Peyer's patch (tissue), 4 donors: ENCODE measurements around the gene DNAJB6. TPM values are rescaled to one million over a fixed set of nuclear protein-coding genes. Genes with fewer than 3 reads are reported as not detected.
A peak's percentile ranks its signal among the peaks of the same experiment; 100 is the strongest.

Experiments used
- DNase-seq, 3 donors: peaks; one replicate each; pipeline ENCODE4 v3.0.0-alpha.2; 2017 to 2019
- H3K27ac ChIP-seq, 4 donors: fragments of 200-600 bp; sonication (generic); one replicate each; pipeline ENCODE4 v1.5.1; 2016 to 2019
- H3K27me3 ChIP-seq, 2 donors: fragments of 200-600 bp; sonication (generic); one replicate each; pipeline ENCODE4 v1.5.1; 2019
- H3K36me3 ChIP-seq, 3 donors: fragments of 200-600 bp; sonication (generic); one replicate each; pipeline ENCODE4 v1.5.1; 2016 to 2019
- H3K4me1 ChIP-seq, 4 donors: fragments of 200-600 bp; sonication (generic); one replicate each; pipeline ENCODE4 v1.5.1; 2016 to 2019
- H3K4me3 ChIP-seq, 4 donors: fragments of 200-600 bp; sonication (generic); 1 replicate in 3 of 4; 2 replicates in 1 of 4; pipeline ENCODE4 v1.5.1; 2016 to 2019; ENCODE audit warnings: mild to moderate bottlenecking in 1 of 4
- H3K9me3 ChIP-seq, 4 donors: fragments of 200-600 bp; sonication (generic); one replicate each; pipeline ENCODE4 v1.5.1; 2016 to 2019; ENCODE audit warnings: mild to moderate bottlenecking in 1 of 4
- CTCF ChIP-seq, 6 experiments: fragments of 450-650 bp in 4 of 6; fragments of 200-600 bp in 2 of 6; sonication (generic) in 1 of 6; IDR thresholded peaks; one replicate each; pipeline ENCODE4 v1.5.1; 2017 to 2019; ENCODE audit warnings: antibody characterized with exemption in 6 of 6, mild to moderate bottlenecking in 3 of 6, moderate library complexity in 1 of 6
- POLR2A ChIP-seq, 2 donors: fragments of 450-650 bp; IDR thresholded peaks; one replicate each; pipeline ENCODE4 v1.5.1; 2017; ENCODE audit warnings: antibody characterized with exemption in 2 of 2, mild to moderate bottlenecking in 2 of 2, moderate library complexity in 2 of 2
- total RNA-seq, 4 donors: library from RNA; depleted of rRNA; stranded (reverse); fragments of >200 nt; gene quantifications; one replicate each; pipeline ENCODE4 v1.1.0, GENCODE V29; 2016

Gene DNAJB6
- total RNA-seq = 100 to 1,000 TPM in 1 of 4 donors, 10 to 100 TPM in 3; 47.1 to 129 (median 61.3) TPM

DNA sequence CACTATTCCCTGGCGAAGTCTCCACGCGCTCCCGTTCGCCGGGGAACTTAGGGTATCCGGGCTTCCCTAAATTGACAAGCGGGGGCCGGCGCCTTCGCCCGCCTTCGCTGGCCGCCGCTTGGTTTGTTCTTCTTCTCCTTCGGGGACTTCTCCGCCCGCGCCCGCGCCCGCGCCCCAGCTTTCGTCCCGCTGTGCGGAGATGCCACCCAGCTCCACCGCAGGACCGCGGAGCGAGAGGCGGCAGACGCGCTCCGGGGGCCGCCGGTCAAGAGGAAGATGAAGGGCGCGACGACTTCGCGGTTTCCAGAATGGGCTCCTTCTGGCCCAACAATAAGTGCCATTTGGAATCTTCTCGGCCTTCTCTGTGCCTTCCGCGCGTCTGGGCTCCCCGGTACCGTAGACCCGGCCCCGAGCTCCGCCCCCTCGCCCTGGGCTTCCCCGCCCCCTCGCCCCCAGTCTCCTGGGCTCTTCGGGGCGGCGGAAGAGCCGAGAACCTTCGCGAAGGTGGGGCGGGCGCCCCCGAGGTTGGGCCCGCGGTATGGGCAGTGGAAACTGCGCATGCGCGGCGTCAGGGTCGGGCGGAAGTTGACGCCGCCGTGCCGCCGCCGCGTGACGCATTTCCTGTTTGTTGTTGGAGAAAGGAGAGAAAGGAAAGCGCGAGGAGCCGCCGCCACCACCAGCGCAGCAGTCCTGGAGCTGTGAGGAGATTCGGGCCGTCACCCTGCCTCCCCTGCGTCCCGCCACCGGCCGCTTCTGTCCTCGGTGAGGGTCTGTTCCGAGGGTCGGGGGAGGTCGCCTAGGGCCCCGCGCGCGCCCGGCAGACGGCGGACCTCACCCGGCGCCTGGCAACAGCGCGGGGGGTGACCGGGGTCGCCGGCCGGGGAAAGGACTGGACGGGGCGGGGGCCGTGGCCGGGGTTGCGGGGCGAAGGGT, at the start of gene DNAJB6:
TSS of gene DNAJB6 (plus strand) at position 622 of the 933 bp plus-strand sequence. CDS start 21,569 bp downstream, outside the sequence.
- peak; percentile 91 to 94 for TF ChIP-seq POLR2A (IDR thresholded peaks at IDR 0.05)
- TF ChIP-seq CTCF (IDR thresholded peaks at IDR 0.05) = no peak
- no peaks in the 10 kb centered on the region for H3K27me3 ChIP-seq
- H3K27ac ChIP-seq = peak within 1 kb of the TSS; percentile 98 to 100 (median 99)
- peak; percentile 93 to 97 (median 97) for DNase-seq
- H3K4me1 ChIP-seq = peaks cover 0 to 35% (median 10%) of the 10 kb centered on the region in 4 donors
- H3K9me3 ChIP-seq = no peaks in the 10 kb centered on the region
- peak within 1 kb of the TSS; percentile 85 to 99 (median 92) for H3K4me3 ChIP-seq
- H3K36me3 ChIP-seq = no peaks in the 10 kb centered on the region

DNA sequence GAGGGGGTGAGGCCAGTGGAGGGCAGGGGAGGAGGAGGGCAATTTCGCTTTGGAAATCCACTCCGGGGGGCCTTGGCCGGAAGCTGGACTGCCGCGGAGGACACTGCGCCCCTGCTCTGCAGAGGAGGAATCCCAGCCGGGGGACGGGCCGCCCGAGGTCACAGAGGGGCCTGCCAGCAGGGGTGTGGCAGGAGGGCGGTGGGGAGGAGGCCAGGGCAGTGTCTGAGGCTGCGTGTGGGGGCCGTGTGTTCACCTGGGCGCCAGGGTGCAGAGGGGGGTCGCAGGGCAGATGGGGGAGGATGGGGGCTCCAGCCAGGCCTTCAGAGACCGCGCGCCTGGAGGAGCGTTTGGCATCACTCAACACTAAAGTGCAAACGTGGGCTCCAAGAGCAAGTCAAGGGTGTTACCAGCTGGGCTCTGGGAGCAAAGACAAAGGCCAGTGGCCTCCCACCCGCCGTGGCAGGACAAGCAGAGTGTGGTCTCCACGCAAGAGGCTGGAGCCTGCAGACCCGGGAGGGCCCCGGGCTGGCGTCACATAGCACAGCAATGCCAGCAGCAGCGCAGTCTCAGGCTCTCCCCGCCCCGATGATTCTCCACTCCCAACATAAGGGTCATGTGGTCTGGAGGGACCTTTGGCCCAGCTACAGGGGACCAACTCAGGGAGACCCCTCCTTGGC, 45.3 kb upstream of the DNAJB6 start:
- Histone ChIP-seq H3K27me3 (no peaks in the 10 kb centered on the region), H3K9me3 (no peaks in the 10 kb centered on the region), H3K4me3 (no peak overlapping the region), H3K4me1 (peaks cover 0 to 24% (median 0%) of the 10 kb centered on the region in 4 donors), H3K36me3 (no peaks in the 10 kb centered on the region), H3K27ac (no peak overlapping the region)
- TF ChIP-seq CTCF (IDR thresholded peaks at IDR 0.05) = no peak
- TF ChIP-seq POLR2A (IDR thresholded peaks at IDR 0.05) = no peak
- DNase-seq = no peak

GRCh38 chr7:157292258-157292657, 44.5 kb upstream of the DNAJB6 start:
- Histone ChIP-seq H3K27ac (no peak overlapping the region), H3K4me3 (no peak overlapping the region), H3K4me1 (peaks cover 0 to 24% (median 0%) of the 10 kb centered on the region in 4 donors), H3K27me3 (no peaks in the 10 kb centered on the region), H3K9me3 (no peaks in the 10 kb centered on the region), H3K36me3 (no peaks in the 10 kb centered on the region)
- TF ChIP-seq POLR2A (IDR thresholded peaks at IDR 0.05) (no peak), CTCF (IDR thresholded peaks at IDR 0.05) (no peak)
- DNase-seq = no peak

DNA sequence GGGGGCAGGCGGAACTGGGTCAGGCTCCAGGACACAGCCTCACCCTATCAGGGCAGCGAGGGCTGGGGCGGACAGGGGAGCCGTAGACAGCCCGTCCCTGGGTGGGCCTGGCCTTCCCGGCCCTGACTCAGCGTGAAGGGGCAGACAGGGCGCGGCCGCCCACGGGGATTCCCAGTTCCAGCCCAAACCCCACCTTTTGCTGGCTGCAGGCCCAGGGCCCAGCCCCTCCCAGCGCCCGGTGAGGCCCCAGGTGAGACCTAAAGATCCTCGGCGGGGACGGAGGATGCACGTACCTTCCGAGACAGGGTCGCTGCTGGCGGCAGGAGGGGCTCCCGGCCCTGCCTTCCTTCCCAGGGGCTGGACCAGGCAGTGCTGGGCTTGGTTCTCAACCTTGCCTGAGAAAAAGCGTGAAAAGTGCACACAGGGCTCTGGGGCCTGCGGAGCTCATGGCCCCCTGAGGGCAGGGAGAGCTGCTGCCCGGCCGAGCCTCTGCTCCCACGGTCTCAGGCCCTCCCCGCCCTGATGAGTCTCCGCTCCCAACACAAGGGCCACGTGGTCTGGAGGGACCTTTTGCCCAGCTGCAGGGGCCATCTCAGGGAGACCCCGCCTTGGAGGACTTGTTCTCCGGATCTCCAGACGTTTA, 43.9 kb upstream of the DNAJB6 start:
- H3K9me3 ChIP-seq = no peaks in the 10 kb centered on the region
- TF ChIP-seq POLR2A (IDR thresholded peaks at IDR 0.05) (no peak), CTCF (IDR thresholded peaks at IDR 0.05) (no peak)
- no peak overlapping the region for H3K4me3 ChIP-seq
- peaks cover 0 to 24% (median 0%) of the 10 kb centered on the region in 4 donors for H3K4me1 ChIP-seq
- H3K36me3 ChIP-seq = no peaks in the 10 kb centered on the region
- peak in 2 of 3 donors; percentile 74 to 82 for DNase-seq
- H3K27me3 ChIP-seq = no peaks in the 10 kb centered on the region
- H3K27ac ChIP-seq = no peak overlapping the region

DNA sequence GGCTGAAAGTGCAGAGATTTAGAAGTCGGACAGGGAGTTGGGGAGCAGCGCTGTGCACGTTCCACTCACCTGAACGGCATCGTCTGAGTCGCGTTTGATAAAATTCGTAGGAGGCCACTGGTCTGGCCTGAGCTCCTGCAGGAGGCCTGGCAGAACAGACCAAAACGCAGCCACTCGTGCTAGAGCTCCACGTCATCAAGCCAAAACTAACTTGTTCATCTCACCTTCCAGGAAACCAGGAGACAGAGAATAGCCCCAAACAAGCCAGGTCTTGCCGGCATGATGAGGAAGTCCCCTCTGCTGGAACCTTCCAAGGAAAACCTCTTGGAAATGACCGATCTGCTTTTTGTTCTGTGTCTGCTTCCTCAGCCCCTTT, 43.4 kb upstream of the DNAJB6 start:
- Histone ChIP-seq H3K4me3 (no peak overlapping the region), H3K27me3 (no peaks in the 10 kb centered on the region), H3K4me1 (peaks cover 0 to 24% (median 0%) of the 10 kb centered on the region in 4 donors), H3K36me3 (no peaks in the 10 kb centered on the region), H3K27ac (no peak overlapping the region), H3K9me3 (no peaks in the 10 kb centered on the region)
- TF ChIP-seq POLR2A (IDR thresholded peaks at IDR 0.05) (no peak), CTCF (IDR thresholded peaks at IDR 0.05) (no peak)
- DNase-seq = no peak
